Breast epithelium (tissue), 3 donors: ENCODE measurements around the gene FAM228B.

Source experiments
- POLR2A ChIP-seq: fragments of 450-650 bp; IDR thresholded peaks from one replicate; pipeline ENCODE4 v1.6.1; 2016; ENCODE audit warnings: antibody characterized with exemption, mild to moderate bottlenecking, moderate library complexity
- POLR2AphosphoS5 ChIP-seq, 3 donors: sonication (generic); formaldehyde crosslinking; IDR thresholded peaks; one replicate each; pipeline ENCODE4 v1.6.1; 2017; ENCODE audit warnings: antibody characterized with exemption in 3 of 3
- TF ChIP-seq, protein P1 (sequence below), 3 donors: fragments of 450-650 bp; IDR thresholded peaks; one replicate each; pipeline ENCODE4 v1.5.1; 2016 to 2017; ENCODE audit warnings: antibody characterized with exemption in 3 of 3, mild to moderate bottlenecking in 3 of 3, moderate library complexity in 3 of 3

DNA sequence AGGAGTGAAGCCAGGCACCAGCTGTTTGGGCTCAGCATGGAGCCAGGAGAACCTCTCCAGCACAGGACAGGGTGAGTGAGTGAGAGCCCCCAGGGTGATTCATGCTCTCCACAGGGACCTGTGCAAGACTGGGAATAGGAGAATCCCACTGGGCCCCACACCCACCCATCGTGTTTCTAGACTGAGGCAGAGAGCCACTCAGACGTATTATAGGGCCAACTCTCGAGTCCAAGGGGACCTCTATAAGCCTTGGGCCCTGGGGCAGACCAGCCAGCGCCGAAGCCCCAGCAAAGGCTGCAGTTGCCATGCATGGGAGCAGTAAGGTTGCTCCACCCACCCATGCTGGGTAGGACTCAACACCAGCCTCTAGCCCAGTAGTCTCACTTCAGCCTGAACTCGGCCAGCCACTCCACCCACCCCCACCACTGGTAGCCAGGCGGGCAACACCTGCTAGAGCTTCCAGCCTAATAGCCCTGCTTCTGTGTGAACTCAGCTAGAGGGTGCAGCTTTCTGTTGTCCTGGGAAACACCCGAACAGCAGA lies 19.1 kb upstream of the FAM228B start:
- TF ChIP-seq, protein P1, sequence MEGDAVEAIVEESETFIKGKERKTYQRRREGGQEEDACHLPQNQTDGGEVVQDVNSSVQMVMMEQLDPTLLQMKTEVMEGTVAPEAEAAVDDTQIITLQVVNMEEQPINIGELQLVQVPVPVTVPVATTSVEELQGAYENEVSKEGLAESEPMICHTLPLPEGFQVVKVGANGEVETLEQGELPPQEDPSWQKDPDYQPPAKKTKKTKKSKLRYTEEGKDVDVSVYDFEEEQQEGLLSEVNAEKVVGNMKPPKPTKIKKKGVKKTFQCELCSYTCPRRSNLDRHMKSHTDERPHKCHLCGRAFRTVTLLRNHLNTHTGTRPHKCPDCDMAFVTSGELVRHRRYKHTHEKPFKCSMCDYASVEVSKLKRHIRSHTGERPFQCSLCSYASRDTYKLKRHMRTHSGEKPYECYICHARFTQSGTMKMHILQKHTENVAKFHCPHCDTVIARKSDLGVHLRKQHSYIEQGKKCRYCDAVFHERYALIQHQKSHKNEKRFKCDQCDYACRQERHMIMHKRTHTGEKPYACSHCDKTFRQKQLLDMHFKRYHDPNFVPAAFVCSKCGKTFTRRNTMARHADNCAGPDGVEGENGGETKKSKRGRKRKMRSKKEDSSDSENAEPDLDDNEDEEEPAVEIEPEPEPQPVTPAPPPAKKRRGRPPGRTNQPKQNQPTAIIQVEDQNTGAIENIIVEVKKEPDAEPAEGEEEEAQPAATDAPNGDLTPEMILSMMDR (IDR thresholded peaks at IDR 0.05) = no peak
- TF ChIP-seq POLR2AphosphoS5 (IDR thresholded peaks at IDR 0.05) = no peak
- no peak for TF ChIP-seq POLR2A
